ENCODE measurements around the gene DRAXIN.

- TF ChIP-seq, protein P1, sequence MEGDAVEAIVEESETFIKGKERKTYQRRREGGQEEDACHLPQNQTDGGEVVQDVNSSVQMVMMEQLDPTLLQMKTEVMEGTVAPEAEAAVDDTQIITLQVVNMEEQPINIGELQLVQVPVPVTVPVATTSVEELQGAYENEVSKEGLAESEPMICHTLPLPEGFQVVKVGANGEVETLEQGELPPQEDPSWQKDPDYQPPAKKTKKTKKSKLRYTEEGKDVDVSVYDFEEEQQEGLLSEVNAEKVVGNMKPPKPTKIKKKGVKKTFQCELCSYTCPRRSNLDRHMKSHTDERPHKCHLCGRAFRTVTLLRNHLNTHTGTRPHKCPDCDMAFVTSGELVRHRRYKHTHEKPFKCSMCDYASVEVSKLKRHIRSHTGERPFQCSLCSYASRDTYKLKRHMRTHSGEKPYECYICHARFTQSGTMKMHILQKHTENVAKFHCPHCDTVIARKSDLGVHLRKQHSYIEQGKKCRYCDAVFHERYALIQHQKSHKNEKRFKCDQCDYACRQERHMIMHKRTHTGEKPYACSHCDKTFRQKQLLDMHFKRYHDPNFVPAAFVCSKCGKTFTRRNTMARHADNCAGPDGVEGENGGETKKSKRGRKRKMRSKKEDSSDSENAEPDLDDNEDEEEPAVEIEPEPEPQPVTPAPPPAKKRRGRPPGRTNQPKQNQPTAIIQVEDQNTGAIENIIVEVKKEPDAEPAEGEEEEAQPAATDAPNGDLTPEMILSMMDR (IDR thresholded peaks at IDR 0.05) = no peak
- no peak for TF ChIP-seq POLR2A (IDR thresholded peaks at IDR 0.05)
Measured at GRCh38 chr1:11729155-11729497, 37.6 kb downstream of the DRAXIN start.

Data from heart left ventricle (tissue), 13 donors.